Jurkat, Clone E6-1 (cell line): ENCODE data around the gene SIRT2.
"Not testable (repeated sequence)": the region's sequence is repeated elsewhere in the genome, so short reads cannot be mapped to it uniquely, and the experiment has no call there.

Experiments used
- DNase-seq: peaks from one replicate; pipeline ENCODE4 v3.0.0-alpha.2; 2011; ENCODE audit warnings: low read depth, low spot score
- H3K4me3 ChIP-seq: 2 replicates; pipeline ENCODE4 v1.5.1; 2011; ENCODE audit warnings: mild to moderate bottlenecking, low read length, control low read depth, moderate library complexity

Gene SIRT2

DNA sequence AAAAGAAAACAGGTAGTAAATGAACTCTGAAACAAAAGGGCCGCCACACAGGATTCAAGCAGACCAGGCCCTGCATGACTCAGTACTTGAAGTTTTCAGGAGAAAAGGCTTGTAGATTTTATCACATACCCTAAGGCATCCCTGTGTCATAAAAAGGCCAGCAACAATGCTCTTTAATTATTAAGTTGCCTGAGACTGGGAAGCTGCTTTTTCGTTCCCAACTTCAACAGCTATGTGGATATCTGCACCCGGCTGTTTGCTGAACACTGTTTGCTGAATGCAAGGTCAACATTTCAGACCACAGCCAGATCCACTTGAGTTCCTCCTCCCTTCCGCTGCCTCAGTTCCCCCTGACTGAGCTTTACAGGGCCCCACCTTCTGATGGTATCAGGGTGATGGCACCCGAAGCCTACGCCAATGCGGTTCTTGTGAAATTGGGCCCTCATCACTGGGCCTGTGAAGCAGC, 61.7 kb downstream of the SIRT2 start:
- H3K4me3 ChIP-seq: no peak overlapping the region

GRCh38 chr19:38836983-38837626, 62.3 kb downstream of the SIRT2 start:
- H3K4me3 ChIP-seq: no peak overlapping the region
- DNase-seq: no peak

More for the DNA sequence above, 61.7 kb downstream of the SIRT2 start:
- no peak for DNase-seq

GRCh38 chr19:38836159-38836982, 63.0 kb downstream of the SIRT2 start:
- H3K4me3 ChIP-seq: no peak overlapping the region
- no peak for DNase-seq

GRCh38 chr19:38834590-38834989, 64.8 kb downstream of the SIRT2 start:
- H3K4me3 ChIP-seq: no peak overlapping the region
- DNase-seq: no peak

DNA sequence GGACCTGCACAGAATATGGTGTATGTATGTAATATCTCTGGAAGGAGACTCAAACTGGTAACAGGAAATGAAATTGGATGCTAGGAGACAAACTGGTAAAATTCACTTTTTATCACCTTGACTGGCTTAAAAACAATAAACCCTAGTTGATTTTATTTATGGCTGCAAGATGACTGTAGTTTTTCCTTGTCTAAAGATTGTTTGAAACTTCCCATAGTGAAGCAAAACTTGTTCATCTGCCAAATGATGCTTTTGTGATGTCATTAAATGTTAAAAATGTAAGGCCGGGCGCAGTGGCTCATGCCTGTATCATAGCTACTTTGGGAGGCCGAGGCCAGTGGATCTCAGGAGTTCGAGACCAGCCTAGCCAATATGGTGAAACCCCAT, 65.3 kb downstream of the SIRT2 start:
- H3K4me3 ChIP-seq: no peak overlapping the region
- no peak for DNase-seq

DNA sequence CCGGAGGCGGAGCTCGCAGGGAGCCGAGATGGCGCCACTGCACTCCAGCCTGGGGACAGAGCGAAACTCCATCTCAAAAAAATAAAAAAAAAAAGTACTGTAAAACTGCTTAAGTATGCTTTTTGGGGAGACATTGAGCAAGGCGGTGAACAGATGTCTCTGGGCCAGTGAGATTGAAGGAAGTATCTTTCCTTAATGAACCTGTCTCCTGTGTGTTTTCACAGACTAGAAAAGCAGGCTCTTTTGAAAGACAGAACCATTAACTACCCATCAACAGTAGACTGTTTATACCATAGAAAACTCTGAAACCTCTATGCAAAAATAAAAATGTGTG, 66.4 kb downstream of the SIRT2 start:
- H3K4me3 ChIP-seq: no peak overlapping the region
- no peak for DNase-seq

DNA sequence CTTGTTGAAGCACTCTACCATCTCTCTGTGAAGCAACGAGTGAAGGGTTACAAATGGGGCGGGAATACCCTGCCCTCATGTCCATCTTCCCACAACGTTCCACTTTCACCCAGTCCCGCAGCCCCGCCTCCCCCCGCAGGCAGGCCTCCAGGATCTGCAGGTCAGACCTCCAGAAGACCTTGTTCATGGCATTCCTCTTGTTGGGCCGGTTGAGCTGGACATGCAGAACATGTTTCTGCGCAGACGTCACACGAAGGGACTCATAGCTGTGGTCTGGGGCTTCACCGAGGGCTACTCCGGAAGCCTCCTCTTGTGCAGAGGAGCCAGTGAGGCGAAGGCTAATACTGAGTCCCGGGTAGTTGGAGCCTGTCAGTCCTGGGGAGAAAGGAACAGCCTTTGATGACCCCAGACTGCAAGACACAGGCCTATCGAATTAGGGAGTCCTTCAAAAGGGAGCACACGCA, 68.2 kb downstream of the SIRT2 start:
- DNase-seq: no peak

DNA sequence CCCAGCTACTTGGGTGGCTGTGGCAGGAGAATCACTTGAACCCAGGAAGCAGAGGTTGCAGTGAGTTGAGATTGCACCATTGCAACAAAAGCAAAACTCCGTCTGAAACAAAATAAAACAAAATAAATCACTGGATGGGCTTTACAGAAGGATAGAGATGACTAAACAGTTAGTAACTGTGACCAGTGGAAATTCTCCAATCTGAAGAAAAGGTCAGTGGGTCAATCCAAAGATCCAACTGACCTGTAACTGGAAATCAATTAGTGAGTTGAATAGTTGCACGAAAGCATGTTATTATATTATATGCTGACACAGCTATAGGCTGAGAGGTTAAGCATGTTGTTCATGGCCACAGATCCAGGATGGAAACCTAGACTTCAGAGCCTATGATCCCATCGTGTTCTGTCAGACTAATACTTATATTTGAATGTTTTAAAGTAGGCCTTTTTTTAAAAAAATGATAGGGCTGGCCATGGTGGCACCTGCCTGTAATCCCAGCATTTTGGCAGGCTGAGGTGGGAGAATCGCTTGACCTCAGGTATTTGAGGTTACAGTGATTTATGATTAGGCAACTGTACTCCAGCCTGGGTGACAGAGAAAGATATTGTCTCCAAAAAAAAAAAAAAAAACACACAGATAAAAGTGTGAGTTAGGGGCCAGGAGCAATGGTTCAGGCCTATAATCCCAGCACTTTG, 69.2 kb downstream of the SIRT2 start:
- DNase-seq: no peak
- H3K4me3 ChIP-seq: no peak overlapping the region

More for the DNA sequence above, 68.2 kb downstream of the SIRT2 start:
- H3K4me3 ChIP-seq: peak overlapping the region; percentile 96

GRCh38 chr19:38829203-38829602, 70.2 kb downstream of the SIRT2 start:
- not testable (repeated sequence) for H3K4me3 ChIP-seq, DNase-seq
